ENCODE measurements around the gene GIPC2.

GRCh38 chr1:78184460-78185072, 138.8 kb downstream of the GIPC2 start:
- TF ChIP-seq CTCF (IDR thresholded peaks at IDR 0.05) (no peak), POLR2A (IDR thresholded peaks at IDR 0.05) (no peak)

Data from adrenal gland (tissue), 5 donors.